Cerebellar cortex (tissue), 1 donor: ENCODE data around the gene PTPRJ.
"Not testable (repeated sequence)": the region's sequence is repeated elsewhere in the genome, so short reads cannot be mapped to it uniquely, and the experiment has no call there.

Source experiments
- DNase-seq: peaks from one replicate; pipeline ENCODE4 v3.0.0-alpha.2; 2015; ENCODE audit warnings: low spot score

PTPRJ gene

DNA sequence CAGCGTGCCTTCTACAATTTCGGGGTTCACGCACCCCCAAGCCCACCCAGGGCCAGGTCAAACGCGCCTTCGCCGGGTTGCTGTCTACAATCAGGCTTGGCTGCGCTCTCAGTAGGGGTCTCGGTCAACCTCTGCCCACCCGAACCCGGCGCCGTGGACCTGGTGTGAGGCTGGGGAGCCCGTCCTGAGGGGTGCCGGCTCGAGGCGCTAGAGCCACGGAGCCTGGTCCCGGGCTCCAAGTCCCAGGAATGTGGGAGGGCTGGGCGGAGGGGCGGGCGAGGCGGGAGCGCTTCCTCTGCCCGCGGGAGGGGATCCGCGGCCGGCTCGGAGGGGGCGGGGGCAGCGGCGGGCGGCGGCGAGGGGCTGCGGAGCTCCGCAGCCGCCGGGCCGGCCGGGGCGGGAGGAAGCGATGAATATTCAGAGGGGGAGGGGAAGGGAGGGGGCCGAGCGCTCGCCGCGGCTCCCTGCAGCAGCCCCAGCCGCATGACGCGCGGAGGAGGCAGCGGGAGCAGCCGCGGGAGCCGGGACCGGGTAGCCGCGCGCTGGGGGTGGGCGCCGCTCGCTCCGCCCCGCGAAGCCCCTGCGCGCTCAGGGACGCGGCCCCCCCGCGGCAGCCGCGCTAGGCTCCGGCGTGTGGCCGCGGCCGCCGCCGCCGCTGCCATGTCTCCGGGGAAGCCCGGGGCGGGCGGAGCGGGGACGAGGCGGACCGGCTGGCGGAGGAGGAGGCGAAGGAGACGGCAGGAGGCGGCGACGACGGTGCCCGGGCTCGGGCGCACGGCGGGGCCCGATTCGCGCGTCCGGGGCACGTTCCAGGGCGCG is at the start of gene PTPRJ:
Gene PTPRJ, plus strand, starts transcription at position 472 of the 819 bp plus-strand sequence. CDS start 354 bp downstream, outside the sequence.
- no peak for DNase-seq

DNA sequence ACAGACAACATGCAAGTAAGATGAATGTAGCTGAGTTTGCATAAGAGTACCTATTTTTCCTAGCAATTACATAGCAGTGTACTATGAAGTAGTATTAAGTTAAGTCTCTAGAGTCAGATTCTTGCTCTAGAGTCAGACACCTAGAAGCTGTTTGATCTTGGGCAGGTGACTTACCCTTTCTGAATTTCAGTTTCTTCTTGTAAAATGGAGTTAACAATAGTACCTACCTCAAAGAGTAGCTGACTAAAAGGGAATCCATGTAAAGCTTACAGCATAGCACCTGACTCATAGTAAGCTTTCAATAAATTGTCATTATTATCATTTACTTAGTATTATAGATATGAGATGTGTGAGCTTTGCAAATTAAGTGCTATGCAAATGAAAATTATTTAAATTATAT is 47.8 kb upstream of the PTPRJ start:
- no peak for DNase-seq

DNA sequence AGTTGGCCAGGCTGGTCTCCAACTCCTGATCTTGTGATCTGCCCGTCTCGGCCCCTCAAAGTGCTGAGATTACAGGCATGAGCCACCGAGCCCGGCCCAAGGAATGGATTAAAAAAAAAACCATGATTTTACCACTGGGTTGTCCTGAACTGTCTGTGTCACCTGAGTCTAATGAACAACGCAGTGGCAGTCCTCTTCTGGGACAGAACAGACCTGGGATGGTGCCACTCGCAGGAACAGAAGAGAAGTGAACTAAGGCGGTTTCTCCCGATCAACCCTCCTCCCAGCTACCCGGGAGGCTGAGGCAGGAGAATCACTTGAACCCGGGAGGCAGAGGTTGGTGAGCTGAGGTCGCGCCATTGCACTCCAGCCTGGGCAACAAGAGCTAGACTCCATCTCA is 46.6 kb upstream of the PTPRJ start:
- not testable (repeated sequence) for DNase-seq

DNA sequence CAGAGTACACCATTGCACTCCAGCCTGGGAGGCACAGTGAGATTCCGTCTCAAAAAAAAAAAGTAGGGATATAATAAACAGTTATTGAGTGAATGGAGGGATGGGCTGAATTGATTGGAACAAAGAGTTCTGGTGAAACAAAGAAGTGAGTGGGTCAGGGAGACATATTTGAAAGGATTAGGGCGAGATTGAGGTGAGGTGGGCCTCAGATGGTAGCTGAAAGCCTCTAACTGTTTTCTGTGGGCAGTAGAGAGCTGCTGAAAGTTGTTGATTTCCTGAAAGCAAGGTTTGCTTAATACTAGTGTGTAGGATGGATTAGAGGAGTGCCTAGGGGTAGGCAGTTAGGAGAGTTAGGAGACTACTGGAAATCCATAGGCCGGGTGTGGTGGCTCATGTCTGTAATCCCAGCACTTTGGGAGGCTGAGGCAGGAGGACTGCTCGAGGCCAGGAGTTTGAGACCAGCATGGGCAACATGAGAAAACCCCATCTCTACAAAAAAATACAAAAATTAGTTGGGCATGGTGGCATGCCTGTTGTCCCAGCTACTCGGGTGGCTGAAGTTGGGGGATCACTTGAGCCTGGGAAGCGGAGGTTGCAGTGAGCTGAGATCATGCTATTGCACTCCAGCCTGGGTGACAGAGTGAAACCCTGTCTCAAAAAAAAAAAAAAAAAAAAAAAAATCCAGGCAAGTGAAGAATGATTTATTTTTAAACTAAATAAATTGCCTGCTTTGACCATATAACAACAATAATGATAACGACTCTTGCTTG is 41.4 kb upstream of the PTPRJ start:
- DNase-seq = no peak

DNA sequence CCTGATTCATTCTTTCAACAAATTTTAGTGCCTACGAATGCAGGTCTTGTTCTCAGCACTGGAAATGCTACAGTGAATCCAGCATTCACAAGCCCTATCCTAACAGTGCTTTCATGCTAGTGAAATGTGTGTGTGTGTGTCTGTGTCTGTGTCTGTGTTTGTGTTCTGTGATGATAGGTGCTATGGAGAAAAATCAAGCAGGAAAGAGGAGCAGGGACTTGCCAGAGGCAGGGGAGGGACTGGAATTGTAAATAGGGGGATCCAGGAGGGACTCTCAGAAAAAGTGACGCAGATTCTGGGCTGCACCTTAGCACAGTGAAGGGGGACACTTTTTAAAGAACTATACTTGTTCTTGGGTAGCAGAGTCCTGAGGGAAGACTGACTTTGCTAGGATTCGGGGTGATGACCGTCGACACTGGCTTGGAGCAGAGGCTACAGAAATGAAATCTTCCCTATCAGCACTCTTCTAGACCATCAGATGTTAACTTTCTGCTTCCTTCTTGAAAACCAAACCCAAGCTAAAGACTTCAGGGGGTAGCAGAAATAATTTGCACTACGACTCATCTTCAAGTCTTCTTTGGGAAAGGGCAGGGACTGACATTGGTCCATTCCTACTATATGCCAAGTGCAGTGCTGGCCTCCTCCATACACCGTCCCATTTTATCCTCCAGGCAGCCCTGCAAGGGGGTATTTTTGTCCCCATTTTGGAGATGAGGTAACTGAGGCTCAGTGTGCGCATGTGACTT is 39.3 kb upstream of the PTPRJ start:
- no peak for DNase-seq

DNA sequence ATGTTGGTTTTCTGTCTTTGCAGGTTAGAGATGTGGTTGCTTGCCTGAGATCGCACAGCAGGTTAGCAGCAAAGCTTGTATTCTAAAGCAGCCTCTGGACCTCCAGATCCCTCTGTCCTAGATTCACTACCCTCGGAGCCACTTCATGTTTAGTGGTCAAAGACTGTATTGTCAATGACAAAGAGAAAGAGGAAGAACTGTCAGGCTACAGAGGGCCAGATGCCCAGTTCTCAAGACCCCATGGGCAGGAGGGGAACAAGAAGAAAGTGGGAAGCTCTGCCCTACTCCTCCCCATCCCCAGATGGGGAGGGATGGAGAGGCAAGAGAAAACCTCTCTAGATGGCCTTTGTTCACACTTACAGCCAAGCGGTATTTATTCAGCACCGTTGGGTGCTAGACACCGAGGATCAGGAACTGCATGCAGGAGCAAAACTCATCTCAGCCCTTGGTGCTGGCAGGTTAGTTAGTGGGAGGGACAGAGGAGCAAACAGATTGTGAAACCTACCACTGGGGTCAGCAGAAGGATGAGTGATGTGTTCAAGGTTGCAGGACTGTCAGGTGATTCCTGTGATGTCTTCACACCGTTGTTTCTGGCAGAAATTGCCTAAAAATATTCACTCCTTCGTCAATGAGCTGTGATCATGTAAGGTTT is 38.3 kb upstream of the PTPRJ start:
- DNase-seq = no peak

DNA sequence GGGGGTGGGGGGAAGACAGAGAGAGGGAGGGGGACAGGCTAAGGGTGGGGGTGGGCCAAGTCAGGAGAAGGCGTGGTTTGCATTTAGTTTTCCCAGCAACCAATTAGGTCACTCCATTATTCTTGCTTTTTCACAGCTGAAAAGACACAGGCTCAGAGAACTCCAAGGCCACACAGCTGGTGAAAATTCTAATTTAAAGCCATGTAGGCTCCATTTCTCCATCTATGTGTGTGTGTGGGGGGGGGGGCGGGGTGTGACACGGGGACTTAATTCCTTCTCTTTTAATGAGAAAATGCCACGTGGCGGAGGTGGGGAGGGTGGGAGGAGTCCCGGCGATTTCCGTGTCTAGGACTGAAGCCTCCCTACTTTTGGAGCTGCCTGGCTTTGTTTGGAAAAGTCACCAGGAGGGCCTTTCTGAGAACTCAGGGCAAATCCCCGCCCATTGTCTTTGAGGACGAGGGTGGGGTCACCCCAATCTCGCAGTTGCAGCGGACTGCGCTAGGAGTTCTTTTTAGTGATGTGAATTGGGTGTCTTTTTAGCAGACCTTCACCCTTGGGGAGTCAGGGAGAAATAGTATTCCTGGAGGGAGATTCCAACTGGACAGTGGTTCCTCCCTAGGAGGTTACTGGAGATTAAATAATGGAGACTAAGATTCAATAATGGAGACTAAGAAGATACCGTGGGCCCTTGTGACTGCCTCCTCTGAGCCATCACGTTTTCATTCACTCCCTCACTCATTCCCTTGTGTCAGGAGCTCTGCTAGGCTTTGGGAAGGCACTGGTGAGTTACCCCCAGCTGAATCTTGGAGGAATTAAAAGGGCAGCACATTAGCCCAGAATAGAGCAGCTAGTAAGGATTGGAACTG is 36.4 kb upstream of the PTPRJ start:
- DNase-seq = no peak

DNA sequence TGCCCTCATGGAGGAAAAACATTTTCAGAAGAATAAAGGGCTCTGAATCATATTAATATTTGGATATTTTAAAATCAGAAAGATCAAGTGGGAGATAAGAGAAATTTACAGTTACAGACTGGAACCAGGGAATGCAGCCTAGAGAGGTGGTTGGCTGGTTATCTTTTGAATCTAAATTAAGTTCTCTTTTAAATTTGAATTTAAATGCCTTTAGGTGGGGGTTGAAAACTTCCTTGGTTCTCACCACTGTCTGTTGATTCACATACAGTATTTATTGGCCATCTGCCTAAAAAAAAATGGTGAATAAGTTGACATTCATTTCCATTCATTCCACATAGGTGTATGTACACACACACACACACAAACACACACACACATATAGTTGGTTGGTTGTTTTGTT is 35.7 kb upstream of the PTPRJ start:
- no peak for DNase-seq

DNA sequence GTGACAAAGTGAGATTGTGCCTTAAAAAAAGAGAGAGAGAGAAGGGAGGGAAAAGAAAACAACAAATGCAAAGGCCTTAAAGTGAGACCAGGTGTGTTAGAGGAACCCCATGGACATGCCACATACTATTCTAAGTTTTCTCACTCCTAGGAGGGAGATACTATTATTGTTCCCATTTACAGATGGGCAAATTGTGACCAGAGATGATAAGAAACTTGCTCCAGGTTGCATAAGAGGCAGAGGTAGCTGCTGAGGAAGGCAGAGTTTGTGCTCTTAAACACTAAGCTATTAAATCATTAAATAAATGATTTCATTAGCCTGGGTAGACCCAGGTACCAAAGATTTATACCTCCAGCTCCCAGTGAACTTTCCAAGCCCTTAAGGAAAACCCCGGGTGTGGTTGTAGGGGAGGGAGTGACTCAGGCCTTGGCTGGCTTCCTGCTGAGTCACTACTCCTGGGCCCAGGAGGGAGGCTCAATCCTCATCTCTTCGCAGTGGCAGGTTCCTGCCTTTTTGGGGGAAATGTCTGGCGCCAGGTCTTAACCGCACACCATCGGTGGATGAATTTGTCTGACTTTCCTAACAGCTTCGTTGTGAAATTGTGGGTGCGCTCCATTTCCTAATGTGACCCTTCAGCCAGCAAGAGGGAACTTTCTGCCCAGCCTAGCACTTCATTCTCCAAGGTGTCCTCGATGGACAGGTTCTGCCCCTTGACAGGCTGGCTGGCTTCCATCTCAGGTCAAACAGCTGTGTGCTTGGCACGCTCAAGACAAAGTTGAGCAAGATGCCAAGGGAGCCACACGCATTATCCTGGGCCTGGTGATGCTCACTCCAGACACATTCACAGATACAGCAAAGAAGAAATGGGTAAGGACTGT is 33.4 kb upstream of the PTPRJ start:
- no peak for DNase-seq

DNA sequence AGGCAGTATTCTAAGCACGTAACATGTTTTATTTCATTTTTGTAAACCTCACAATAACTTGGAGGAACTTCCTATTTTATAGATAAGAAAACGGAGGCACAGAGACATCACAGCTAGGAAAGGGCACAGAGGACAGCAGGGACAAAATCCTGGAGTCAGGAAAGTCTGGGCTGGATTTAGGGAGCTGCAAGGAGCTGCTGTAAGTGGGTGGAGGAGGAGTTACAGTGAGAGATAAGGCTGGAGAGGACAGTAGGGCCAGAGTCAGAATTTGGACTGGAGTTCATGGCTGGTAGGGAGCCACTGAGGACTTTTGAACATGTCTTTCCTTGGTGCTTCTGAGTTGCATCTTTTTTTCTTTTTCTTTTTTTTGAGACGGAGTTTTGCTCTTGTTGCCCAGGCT is 32.2 kb upstream of the PTPRJ start:
- DNase-seq = no peak

DNA sequence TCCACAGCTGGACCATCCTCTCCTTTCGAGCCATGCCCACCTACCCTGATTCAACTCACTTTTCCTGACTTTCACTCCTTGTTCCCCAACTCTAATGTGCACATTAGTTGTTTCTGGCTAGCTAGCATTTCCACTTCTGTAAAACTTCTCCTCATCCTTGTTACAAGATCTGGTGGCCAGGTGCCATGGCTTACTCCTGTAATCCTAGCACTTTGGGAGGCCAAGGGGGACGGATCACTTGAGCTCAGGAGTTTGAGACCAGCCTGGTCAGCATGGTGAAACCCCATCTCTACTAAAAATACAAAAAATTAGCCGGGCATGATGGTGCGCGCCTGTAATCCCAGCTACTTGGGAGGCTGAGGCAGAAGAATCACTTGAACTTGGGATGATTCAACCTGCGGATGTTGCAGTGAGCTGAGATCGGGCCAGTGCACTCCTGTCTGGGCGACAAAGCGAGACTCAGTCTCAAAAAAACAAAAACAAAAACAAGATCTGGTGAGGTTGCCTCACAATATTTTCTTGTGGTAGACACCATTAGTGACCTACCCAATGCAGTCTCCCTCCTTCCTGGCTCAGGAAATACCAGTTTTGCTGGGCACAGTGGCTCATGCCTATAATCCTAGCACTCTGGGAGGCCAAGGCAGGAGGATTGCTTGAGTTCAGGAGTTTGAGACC is 31.2 kb upstream of the PTPRJ start:
- not testable (repeated sequence) for DNase-seq

DNA sequence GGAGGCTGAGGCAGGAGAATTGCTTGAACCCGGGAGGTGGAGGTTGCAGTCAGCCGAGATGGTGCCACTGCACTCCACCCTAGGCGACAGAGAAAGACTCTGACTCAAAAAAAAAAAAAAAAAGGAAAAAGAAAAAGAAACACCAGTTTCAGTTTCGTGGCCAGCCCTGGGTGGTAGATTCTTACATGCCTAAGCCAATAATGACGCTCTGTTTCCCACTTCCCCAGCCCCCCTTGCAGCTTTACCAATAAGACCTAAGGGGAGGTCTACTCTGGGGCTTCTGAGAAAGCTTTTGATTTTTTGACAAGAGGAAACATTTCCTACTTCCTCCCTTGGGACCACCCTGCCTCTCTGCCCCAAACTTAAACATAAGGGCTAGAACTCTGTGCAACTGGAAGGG is 30.0 kb upstream of the PTPRJ start:
- DNase-seq = no peak

DNA sequence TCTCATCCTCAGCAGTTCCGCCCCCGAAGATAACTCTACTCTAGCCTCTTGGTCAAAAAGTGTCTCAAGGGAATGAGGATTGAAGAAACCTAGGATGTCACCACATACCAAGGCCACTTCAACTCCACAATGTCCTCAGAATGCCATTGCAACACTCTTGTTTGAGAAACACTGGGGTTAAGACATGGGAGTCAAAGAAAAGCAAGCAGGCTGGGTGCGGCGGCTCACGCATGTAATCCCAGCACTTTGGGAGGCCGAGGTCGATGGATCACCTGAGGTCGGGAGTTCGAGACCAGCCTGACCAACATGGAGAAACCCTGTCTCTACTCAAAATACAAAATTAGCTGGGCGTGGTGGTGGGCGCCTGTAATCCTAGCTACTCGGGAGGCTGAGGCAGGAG is 28.9 kb upstream of the PTPRJ start:
- DNase-seq = not testable (repeated sequence)

DNA sequence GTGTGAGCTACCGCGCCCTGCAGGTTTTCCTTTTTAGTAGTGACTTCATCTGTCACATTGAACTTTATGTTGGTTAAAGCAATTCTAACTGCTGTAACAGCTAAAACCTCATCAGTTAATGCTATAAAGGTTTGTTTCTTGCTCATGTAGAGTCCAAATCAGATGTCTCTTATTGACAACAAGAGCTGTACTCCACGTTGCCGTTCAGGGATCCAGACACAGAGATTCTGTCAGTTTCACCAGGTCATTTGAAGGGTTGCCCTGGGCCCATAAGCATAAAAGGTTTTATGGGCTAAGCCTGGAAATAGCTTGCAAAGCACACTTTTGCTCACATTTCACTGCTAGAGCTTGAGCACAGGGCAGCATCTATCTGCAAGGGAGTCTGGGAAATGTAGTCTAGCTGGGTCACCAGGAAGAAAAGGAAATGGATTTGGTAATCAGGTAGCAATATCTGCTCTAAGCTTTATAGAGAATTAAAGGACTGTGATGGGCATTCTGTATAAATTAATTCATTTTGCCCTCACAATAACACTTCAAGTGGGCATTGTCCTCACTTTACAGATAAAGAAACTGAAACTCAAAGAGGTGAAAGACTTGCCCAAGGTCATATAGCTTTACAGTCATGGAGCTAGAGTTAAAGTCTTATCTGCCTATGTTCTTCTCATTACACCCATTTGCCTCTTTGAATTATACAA is 25.2 kb upstream of the PTPRJ start:
- no peak for DNase-seq

DNA sequence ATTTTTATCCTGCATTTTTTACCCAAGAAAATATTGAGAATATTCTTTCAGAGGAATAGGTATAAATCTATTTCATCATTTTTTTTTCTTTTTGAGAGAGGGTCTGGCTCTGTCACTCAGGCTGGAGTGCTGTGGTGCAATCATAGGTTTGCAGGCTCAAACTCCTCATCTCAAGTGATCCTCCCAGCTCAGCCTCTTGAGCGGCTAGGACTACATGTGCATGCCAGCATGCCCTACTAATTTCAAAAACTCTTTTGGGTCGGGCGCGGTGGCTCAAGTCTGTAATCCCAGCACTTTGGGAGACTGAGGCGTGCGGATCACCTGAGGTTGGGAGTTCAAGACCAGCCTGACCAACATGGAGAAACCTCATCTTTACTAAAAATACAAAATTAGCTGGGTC is 20.3 kb upstream of the PTPRJ start:
- no peak for DNase-seq

DNA sequence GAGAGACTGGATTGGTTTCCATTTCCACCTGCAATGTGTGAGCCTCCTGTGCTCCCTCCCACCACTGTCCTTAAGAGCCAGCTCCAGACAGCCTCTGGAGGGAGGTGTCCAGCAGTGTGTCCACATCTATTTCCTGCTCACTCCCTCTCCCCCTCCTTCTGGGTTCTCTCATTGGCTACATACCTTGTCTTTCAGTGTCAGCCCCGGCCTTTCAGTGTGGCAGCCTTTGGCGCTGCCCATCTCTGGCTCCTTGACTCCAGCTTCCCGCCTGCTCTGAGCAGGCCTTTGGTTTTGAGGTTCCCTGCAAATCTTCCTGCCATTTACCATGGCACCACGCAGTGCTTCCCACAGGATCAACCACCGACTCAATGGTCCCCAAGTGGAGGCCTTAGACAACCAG is 19.0 kb upstream of the PTPRJ start:
- DNase-seq = no peak

DNA sequence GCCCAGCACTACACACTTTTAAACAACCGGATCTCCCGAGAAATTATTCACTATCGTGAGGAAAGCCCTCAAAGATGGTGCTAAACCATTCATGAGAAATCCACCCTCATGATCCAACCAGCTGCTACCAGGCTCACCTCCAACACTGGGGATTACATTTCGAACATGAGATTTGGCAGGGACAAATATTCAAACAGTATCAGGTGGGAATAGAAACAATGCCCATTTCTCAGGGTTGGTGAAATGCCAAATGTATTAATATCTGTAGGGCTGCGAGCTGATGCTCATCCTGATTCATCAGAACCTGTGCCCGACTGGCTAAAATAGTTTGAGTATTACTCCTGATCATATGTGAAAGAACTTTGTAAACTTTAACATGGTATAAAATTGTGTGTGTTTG is 15.8 kb upstream of the PTPRJ start:
- DNase-seq = no peak

DNA sequence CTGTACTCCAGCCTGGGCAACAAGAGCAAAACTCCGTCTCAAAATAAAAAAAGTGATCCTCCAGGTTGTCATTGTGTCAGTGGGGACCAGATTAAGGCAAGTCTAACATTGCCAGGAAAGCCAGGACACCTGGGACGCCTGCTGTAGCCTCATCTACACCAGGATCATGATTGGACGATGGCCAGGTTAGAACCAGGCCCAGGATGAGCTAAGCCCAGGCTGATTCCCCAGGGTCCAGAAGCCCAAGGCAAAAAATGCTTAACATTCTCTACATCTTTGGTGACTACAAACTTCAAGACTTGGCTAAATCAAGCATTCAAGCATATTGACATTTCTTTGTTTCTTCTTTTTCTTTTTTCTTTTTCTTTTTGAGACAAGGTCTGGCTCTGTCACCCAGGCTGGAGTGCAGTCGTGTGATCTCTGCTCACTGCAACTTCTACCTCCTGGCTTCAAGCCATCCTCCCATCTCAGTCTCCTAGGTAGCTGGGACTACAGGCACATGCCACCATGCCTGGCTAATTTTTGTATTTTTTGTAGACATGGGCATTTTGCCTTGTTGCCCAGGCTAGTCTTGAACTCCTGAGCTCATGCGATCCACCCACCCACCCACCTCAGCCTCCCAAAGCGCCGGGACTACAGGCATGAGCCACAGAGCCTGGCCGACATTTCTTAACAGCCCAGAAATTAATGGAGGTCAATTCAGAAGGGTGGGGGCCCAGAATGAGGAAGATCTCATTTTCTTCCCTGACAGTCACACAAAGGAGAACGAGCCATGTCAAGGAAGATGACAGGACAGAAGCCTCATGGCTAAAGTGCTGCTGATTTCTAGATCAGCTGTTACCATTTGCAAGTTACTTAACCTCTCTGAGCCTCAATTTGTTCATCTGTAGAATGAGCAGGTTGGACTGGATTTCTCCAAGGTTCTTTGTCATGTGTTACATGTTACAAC is 12.5 kb upstream of the PTPRJ start:
- DNase-seq = no peak
